Stomach (tissue), 9 donors: Measurements from ENCODE around the gene KEAP1. TPM values are rescaled to one million over a fixed set of nuclear protein-coding genes. Genes with fewer than 3 reads are reported as not detected.

Experiments
- DNase-seq, 2 donors: peaks; one replicate each; pipeline versions ENCODE4 v3.0.0 to v3.0.0-alpha.2; 2013 to 2019
- H3K27ac ChIP-seq, 5 donors: fragments of 200-600 bp in 4 of 5; sonication (generic) in 4 of 5; one replicate each; pipeline ENCODE4 v1.5.1; 2013 to 2019; ENCODE audit warnings: mild to moderate bottlenecking in 1 of 5, moderate library complexity in 1 of 5
- H3K27me3 ChIP-seq, 3 donors: fragments of 200-600 bp; sonication (generic); one replicate each; pipeline ENCODE4 v1.5.1; 2017 to 2019; ENCODE audit warnings: mixed run types in 1 of 3
- H3K36me3 ChIP-seq, 4 donors: fragments of 200-600 bp; sonication (generic); 1 replicate in 3 of 4; 2 replicates in 1 of 4; pipeline ENCODE4 v1.5.1; 2016 to 2019
- H3K4me1 ChIP-seq, 4 donors: fragments of 200-600 bp; sonication (generic); one replicate each; pipeline ENCODE4 v1.5.1; 2016 to 2019
- H3K4me3 ChIP-seq, 4 donors: fragments of 200-600 bp; sonication (generic) in 3 of 4; one replicate each; pipeline ENCODE4 v1.5.1; 2016 to 2019; ENCODE audit warnings: mild to moderate bottlenecking in 1 of 4
- H3K9me3 ChIP-seq, 4 donors: fragments of 200-600 bp; sonication (generic); one replicate each; pipeline ENCODE4 v1.5.1; 2016 to 2019
- EP300 ChIP-seq: sonication (generic); formaldehyde crosslinking; IDR thresholded peaks from one replicate; pipeline ENCODE4 v1.6.1; 2017; ENCODE audit warnings: antibody characterized with exemption
- POLR2A ChIP-seq, 4 donors: fragments of 450-650 bp; IDR thresholded peaks; one replicate each; pipeline ENCODE4 v1.6.1; 2016; ENCODE audit warnings: antibody characterized with exemption in 4 of 4, control low read depth in 2 of 4, mild to moderate bottlenecking in 1 of 4, moderate library complexity in 1 of 4
- POLR2AphosphoS5 ChIP-seq, 3 donors: sonication (generic); formaldehyde crosslinking; IDR thresholded peaks; one replicate each; pipeline ENCODE4 v1.6.1; 2016; ENCODE audit warnings: antibody characterized with exemption in 3 of 3
- WGBS, 5 donors: extraction: QIAGEN DNeasy Blood & Tissue Kit in 3 of 5; methylation state at CpG; one replicate each; pipeline versions ENCODE4 v1.1.5 to v1.1.7; 2013 to 2018; 5-methylcytosine and 5-hydroxymethylcytosine counted together
- intact Hi-C: fragments of 100-400 bp; cut with DNase I; formaldehyde crosslinking; loops from one replicate; pipeline ENCODE4 v1.15.1; 2023; ENCODE audit warnings: low total_unique reads
- polyA plus RNA-seq, 3 donors: library from polyadenylated mRNA; stranded (reverse); fragments of 200-250 nt; gene quantifications; one replicate each; pipeline ENCODE4 v1.2.3, GENCODE V29; 2013
- total RNA-seq, 5 donors: library from RNA; depleted of rRNA; stranded (reverse); fragments of >200 nt; gene quantifications; one replicate each; pipeline versions ENCODE4 v1.1.0 to v1.2.3, GENCODE V29; 2014 to 2016
- TF ChIP-seq, protein P1 (sequence below), 7 experiments: fragments of 450-650 bp in 4 of 7; fragments of 200-600 bp in 3 of 7; sonication (generic) in 3 of 7; IDR thresholded peaks; one replicate each; pipeline ENCODE4 v1.5.1; 2016 to 2019; ENCODE audit warnings: antibody characterized with exemption in 7 of 7, control low read depth in 2 of 7, mild to moderate bottlenecking in 1 of 7
- donor health status: healthy with polysubstance abuse.
- donor health status: Bipolar disorder and iron deficiency.
- donor health status: healthy.

The KEAP1 gene
- total and polyA plus RNA-seq, 8 donors, result 15.8 to 88.1 (median 37.4) TPM

DNA sequence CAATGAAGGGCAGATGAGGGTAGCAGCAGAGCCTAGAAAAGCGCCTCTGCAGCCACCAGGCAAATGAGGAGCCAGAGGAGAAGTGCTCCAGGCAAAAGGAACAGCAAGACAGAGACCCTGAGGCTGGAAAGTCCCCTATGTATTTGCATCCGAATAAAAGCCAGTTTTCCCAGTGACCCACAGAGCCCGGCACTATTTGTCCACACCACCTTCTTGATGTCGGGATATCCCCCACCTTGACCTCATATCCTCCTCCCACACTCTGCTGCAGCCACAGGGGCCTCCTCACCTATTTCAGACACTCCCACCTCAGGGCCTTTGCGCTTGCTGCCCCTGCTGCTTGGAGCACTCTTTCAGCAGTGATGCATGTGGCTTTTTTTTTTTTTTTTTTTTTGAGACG is 47.2 kb upstream of the KEAP1 start:
- Histone ChIP-seq H3K36me3 (peaks cover 60 to 95% (median 92%) of the 10 kb centered on the region in 4 donors), H3K4me3 (no peak overlapping the region), H3K4me1 (peaks cover 0 to 34% (median 11%) of the 10 kb centered on the region in 4 donors), H3K27ac (no peak overlapping the region), H3K27me3 (no peaks in the 10 kb centered on the region), H3K9me3 (no peaks in the 10 kb centered on the region)
- WGBS, 5 donors, result 71 to 100% (median 94%) methylated on average over 5 to 6 of the region's 6 CpGs
- TF ChIP-seq POLR2A (IDR thresholded peaks at IDR 0.05), result no peak
- no peak for TF ChIP-seq EP300
- TF ChIP-seq, protein P1, sequence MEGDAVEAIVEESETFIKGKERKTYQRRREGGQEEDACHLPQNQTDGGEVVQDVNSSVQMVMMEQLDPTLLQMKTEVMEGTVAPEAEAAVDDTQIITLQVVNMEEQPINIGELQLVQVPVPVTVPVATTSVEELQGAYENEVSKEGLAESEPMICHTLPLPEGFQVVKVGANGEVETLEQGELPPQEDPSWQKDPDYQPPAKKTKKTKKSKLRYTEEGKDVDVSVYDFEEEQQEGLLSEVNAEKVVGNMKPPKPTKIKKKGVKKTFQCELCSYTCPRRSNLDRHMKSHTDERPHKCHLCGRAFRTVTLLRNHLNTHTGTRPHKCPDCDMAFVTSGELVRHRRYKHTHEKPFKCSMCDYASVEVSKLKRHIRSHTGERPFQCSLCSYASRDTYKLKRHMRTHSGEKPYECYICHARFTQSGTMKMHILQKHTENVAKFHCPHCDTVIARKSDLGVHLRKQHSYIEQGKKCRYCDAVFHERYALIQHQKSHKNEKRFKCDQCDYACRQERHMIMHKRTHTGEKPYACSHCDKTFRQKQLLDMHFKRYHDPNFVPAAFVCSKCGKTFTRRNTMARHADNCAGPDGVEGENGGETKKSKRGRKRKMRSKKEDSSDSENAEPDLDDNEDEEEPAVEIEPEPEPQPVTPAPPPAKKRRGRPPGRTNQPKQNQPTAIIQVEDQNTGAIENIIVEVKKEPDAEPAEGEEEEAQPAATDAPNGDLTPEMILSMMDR (IDR thresholded peaks at IDR 0.05), result no peak
- TF ChIP-seq POLR2AphosphoS5 (IDR thresholded peaks at IDR 0.05), result no peak
- intact Hi-C loops, result no loop called here
- no peak for DNase-seq

DNA sequence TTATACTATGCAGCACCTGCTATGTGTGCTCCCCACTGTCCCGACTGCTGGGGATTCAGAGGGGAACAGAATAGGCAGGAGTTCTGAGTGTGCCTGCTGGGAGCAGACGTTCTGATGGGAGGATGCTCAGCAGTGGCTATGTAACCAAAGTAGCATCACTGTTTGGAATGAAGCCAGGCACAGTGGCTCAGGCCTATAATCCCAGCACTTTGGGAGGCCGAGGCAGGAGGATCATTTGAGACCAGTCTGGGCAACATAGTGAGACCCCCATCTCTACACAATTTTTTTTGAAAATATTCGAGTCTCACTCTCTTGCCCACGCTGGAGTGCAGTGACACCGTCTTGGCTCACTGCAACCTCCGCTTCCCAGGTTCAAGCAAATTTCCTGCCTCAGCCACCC is 46.6 kb upstream of the KEAP1 start:
- Histone ChIP-seq H3K4me1 (peaks cover 5 to 40% (median 17%) of the 10 kb centered on the region in 4 donors), H3K9me3 (no peaks in the 10 kb centered on the region), H3K27me3 (no peaks in the 10 kb centered on the region), H3K27ac (no peak overlapping the region), H3K4me3 (no peak overlapping the region), H3K36me3 (peaks cover 56 to 88% (median 86%) of the 10 kb centered on the region in 4 donors)
- intact Hi-C loops, result no loop called here
- 82 to 92% (median 88%) methylated on average over 7 of the region's 7 CpGs for WGBS, 5 donors
- no peak for TF ChIP-seq POLR2A (IDR thresholded peaks at IDR 0.05)
- DNase-seq, result no peak

DNA sequence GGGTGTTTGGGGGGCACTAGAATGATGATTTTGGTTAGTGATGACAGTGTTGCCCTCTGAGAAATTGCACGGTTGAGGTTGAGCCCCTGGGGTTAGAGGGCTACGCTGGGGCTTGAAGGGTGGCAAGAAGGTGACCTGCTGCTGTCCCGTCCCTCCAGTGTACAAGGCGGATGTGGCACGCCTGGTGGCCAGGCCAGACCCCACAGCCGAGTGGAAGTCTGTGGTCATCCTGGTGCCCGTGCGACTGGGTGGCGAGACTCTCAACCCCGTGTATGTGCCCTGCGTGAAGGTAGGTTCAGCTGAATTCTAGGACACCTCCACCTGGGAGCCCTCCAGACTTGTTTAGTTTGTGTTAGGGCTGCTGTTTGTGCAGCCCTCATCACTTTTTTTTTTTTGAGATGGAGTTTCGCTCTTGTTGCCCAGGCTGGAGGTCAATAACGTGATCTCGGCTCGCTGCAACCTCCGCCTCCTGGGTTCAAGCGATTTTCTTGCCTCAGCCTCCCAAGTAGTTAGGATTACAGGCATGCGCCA is 45.7 kb upstream of the KEAP1 start:
- peaks cover 9 to 38% (median 22%) of the 10 kb centered on the region in 4 donors for H3K4me1 ChIP-seq
- H3K9me3 ChIP-seq, result no peaks in the 10 kb centered on the region
- WGBS, 5 donors, result 93 to 98% (median 97%) methylated on average over 14 to 18 of the region's 18 CpGs

DNA sequence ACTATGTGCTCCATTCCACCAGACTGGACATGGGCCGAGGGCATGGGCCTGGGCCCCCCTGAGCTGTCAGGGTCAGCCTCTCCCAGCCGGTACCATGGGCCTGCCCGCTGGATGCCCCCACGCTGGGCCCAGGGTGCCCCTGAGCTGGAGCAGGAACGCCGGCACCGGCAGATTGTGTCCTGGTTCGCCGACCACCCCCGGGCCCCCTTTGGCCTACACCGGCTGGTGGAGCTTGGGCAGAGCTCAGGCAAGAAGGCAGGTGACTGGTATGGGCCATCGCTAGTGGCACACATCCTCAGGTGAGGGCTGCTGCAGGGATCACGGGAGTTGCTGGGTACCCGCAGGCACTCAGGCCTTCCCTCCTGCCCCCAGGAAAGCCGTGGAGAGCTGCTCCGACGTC is 43.7 kb upstream of the KEAP1 start:
- Histone ChIP-seq H3K36me3 (peaks cover 26 to 59% (median 57%) of the 10 kb centered on the region in 4 donors), H3K27me3 (no peaks in the 10 kb centered on the region), H3K27ac (no peak overlapping the region), H3K4me3 (no peak overlapping the region), H3K4me1 (peaks cover 14 to 33% (median 26%) of the 10 kb centered on the region in 4 donors), H3K9me3 (no peaks in the 10 kb centered on the region)
- intact Hi-C loops, result no loop called here
- DNase-seq, result no peak
- TF ChIP-seq, protein P1 (IDR thresholded peaks at IDR 0.05), result no peak
- no peak for TF ChIP-seq POLR2A (IDR thresholded peaks at IDR 0.05)
- TF ChIP-seq EP300, result no peak
- TF ChIP-seq POLR2AphosphoS5 (IDR thresholded peaks at IDR 0.05), result no peak
- WGBS, 5 donors, result 90 to 95% (median 93%) methylated on average over 9 to 17 of the region's 17 CpGs

More for the DNA sequence above, 45.7 kb upstream of the KEAP1 start:
- Histone ChIP-seq H3K27me3 (no peaks in the 10 kb centered on the region), H3K36me3 (peaks cover 46 to 79% (median 77%) of the 10 kb centered on the region in 4 donors), H3K4me3 (no peak overlapping the region), H3K27ac (no peak overlapping the region)
- no peak for DNase-seq
- TF ChIP-seq POLR2AphosphoS5 (IDR thresholded peaks at IDR 0.05), result no peak
- TF ChIP-seq, protein P1 (IDR thresholded peaks at IDR 0.05), result no peak
- no peak for TF ChIP-seq POLR2A (IDR thresholded peaks at IDR 0.05)
- TF ChIP-seq EP300, result no peak
- intact Hi-C loops, result no loop called here

DNA sequence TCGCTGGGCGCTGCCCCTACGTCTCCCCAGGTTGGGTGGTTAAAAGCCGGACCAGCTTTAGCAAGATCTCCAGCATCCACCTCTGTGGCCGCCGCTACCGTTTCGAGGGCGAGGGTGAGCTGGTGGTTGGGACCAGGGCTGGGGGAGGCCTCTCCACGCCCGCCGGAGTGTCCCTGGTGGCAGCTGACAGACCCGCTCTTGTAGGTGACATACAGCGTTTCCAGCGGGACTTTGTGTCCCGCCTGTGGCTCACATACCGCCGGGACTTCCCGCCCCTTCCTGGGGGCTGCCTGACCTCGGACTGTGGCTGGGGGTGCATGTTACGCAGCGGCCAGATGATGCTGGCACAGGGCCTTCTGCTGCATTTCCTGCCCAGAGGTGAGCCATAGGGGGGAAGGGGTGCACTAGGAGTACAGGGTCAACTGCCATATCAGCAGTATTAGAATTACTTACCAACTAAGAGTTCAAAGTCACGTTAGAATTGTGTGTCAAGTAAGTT is 41.6 kb upstream of the KEAP1 start:
- Histone ChIP-seq H3K27ac (peak overlapping the region; percentile 90 to 96 (median 92)), H3K36me3 (peaks cover 19 to 39% (median 36%) of the 10 kb centered on the region in 4 donors), H3K4me3 (peak overlapping the region; percentile 74 to 100 (median 91)), H3K9me3 (no peaks in the 10 kb centered on the region), H3K4me1 (peaks cover 14 to 33% (median 25%) of the 10 kb centered on the region in 4 donors), H3K27me3 (peaks cover 0 to 6% (median 0%) of the 10 kb centered on the region in 3 donors)
- peak in 1 of 2 donors; percentile 39 for DNase-seq
- intact Hi-C loops, result no loop called here
- 42 to 51% (median 50%) methylated on average over 23 of the region's 23 CpGs for WGBS, 5 donors
- TF ChIP-seq, protein P1 (IDR thresholded peaks at IDR 0.05), result no peak
- TF ChIP-seq POLR2AphosphoS5 (IDR thresholded peaks at IDR 0.05), result no peak
- no peak for TF ChIP-seq POLR2A (IDR thresholded peaks at IDR 0.05)
- TF ChIP-seq EP300, result no peak
